Cardiac fibroblast (primary cell): ENCODE measurements around the gene ZNF143.

Experiments used
- DNase-seq, 2 donors: peaks; one replicate each; pipeline versions ENCODE4 v3.0.0 to v3.0.0-alpha.2; 2010; ENCODE audit warnings: low read depth in 2 of 2
- H3K4me3 ChIP-seq, 2 donors: replicated peaks in 1 of 2; 1 replicate in 1 of 2; 2 replicates in 1 of 2; pipeline ENCODE4 v1.5.1; 2011; ENCODE audit warnings: low read depth in 2 of 2, low read length in 2 of 2, mild to moderate bottlenecking in 2 of 2, moderate library complexity in 1 of 2
- TF ChIP-seq, protein P1 (sequence below): IDR thresholded peaks from one replicate; pipeline ENCODE4 v1.5.1; 2011; ENCODE audit warnings: low read depth, mild to moderate bottlenecking, low read length, inconsistent platforms

The ZNF143 gene

DNA sequence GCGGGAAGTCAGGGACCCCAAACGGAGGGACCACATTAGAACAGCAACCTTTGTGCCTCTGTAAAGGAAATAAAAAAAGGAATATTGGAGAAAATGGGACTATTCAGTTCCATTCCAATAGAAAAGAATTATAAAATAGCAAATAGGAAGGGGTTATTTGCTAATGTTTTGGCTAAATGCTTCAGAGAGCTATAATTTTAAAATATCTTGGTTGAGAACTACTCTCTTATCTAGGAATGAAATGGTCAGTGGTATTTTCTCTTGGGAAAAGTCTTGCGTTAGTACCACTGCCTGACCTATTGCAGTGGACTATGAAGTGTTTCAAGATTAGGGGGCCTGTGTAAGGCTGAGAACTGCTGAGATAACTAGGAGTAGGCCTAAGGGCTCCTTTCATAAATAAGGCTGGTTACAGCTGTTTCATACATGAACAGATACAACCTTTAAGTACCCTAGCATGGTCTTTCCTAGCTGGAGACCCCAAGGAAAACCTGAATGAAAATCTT is 105.8 kb downstream of the ZNF143 start:
- TF ChIP-seq, protein P1, sequence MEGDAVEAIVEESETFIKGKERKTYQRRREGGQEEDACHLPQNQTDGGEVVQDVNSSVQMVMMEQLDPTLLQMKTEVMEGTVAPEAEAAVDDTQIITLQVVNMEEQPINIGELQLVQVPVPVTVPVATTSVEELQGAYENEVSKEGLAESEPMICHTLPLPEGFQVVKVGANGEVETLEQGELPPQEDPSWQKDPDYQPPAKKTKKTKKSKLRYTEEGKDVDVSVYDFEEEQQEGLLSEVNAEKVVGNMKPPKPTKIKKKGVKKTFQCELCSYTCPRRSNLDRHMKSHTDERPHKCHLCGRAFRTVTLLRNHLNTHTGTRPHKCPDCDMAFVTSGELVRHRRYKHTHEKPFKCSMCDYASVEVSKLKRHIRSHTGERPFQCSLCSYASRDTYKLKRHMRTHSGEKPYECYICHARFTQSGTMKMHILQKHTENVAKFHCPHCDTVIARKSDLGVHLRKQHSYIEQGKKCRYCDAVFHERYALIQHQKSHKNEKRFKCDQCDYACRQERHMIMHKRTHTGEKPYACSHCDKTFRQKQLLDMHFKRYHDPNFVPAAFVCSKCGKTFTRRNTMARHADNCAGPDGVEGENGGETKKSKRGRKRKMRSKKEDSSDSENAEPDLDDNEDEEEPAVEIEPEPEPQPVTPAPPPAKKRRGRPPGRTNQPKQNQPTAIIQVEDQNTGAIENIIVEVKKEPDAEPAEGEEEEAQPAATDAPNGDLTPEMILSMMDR, result no peak

GRCh38 chr11:9567401-9567800 is 106.6 kb downstream of the ZNF143 start:
- TF ChIP-seq, protein P1, result no peak
- no peak overlapping the region for H3K4me3 ChIP-seq
- peak in 1 of 2 donors; percentile 9 for DNase-seq

More for the DNA sequence above, 105.8 kb downstream of the ZNF143 start:
- peak; percentile 84 to 98 for DNase-seq
- no peak overlapping the region for H3K4me3 ChIP-seq

DNA sequence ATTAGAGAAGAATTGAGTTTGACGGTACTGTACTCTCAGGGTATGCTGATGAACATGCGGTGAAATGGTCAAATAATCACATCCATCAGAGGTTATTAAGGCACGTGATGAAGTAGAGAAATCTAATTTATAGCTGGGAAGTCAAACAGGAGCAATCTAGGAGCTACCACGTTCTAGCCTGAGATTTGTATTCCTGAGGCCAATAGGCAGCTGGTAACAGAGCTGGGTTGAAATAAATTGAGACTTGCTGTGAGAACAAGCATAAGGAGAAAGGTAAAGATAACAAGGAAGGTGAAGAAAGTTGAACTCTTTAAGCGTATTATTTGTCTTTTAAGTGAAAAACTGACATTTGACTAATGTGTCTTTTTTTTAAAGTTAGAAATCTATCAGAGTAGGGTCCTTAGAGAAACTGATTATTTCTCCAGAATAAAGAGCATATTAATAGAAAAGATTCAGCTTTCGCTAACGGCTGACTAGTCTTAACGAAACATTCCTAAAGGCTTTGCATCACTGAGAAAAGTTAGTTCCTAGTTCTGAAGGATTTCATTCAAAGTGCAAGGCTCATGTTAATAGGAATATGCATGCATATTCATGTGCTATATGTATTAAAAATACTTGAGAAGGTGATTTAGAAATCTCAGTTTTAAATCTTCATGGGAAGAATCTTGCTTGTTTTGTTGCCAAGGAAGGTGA is 107.5 kb downstream of the ZNF143 start:
- H3K4me3 ChIP-seq, result no peak overlapping the region
- TF ChIP-seq, protein P1, result no peak
- peak; percentile 14 to 22 for DNase-seq

DNA sequence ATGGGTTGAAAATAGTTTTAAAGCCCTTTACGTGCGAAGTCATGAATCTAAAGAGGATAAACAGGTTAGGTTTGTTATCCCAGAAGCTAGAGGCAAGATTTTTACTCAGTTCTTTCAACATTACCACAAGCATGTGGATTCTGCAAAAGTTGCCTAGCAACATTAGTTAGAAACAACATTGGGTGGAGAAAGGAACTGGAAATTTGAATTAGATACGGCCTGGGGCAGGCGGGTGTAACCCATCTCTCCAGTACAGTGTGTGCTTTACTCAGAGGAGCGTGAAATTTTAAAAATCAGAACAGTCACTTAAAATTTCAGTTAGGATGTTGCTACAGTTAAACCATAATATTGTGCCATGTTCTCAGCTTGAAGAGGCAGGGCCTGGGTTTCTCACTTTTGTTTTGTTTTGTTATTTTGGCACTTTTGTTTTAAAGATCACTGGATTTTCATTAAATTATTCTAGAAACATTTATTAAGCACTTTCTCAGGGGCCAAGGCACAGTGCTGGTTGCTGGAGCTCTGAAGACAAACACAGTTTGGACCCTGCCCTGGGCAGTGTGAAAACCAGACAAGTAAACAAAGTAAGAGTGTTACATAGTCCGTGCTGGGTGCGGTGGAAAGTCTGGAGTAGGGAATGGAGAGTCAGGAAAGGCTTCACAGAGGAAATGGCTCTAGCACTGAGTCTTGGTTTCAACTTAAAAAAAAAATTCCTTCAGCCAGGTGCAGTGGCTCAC is 108.2 kb downstream of the ZNF143 start:
- peak overlapping the region in 1 of 2 donors; percentile 7 for H3K4me3 ChIP-seq
- peak; percentile 95 to 96 for DNase-seq
- TF ChIP-seq, protein P1, result no peak

GRCh38 chr11:9569588-9570164 is 108.9 kb downstream of the ZNF143 start:
- no peak for DNase-seq
- H3K4me3 ChIP-seq, result no peak overlapping the region
- TF ChIP-seq, protein P1, result no peak

- no peak overlapping the region for H3K4me3 ChIP-seq
- TF ChIP-seq, protein P1, result no peak
- DNase-seq, result no peak
Measured at GRCh38 chr11:9570313-9571025, 109.7 kb downstream of the ZNF143 start.
